Nephron (organoid): ENCODE measurements around the gene CA9.

Experiments used
- H3K27ac Mint-ChIP-seq, 3 experiments: 2 replicates each; pipeline ENCODE4 v1.8.0; 2020; ENCODE audit warnings: mixed read lengths in 3 of 3, mild to moderate bottlenecking in 2 of 3, moderate library complexity in 1 of 3
- H3K27me3 Mint-ChIP-seq: 2 replicates; pipeline ENCODE4 v1.8.0; 2021; ENCODE audit warnings: low read depth, mild to moderate bottlenecking, moderate library complexity, mixed read lengths
- H3K36me3 Mint-ChIP-seq: 2 replicates; pipeline ENCODE4 v1.8.0; 2020; ENCODE audit warnings: low read depth, mixed read lengths
- H3K4me1 Mint-ChIP-seq: 2 replicates; pipeline ENCODE4 v1.8.0; 2020; ENCODE audit warnings: mixed read lengths
- H3K4me3 Mint-ChIP-seq, 3 experiments: 2 replicates each; pipeline ENCODE4 v1.8.0; 2020; ENCODE audit warnings: mild to moderate bottlenecking in 3 of 3, mixed read lengths in 3 of 3, moderate library complexity in 2 of 3
- H3K9me3 Mint-ChIP-seq: 2 replicates; pipeline ENCODE4 v1.8.0; 2020; ENCODE audit warnings: mixed read lengths
- CTCF ChIP-seq, 3 experiments: fragments of 200-600 bp; sonication (generic); IDR thresholded peaks; one replicate each; pipeline ENCODE4 v1.5.0; 2021; ENCODE audit warnings: antibody characterized with exemption in 3 of 3; ENCODE audit not compliant: unreplicated experiment in 3 of 3

CA9 gene

GRCh38 chr9:35662437-35662836 is 11.3 kb upstream of the CA9 start:
- Mint-ChIP-seq H3K4me3 (peak overlapping the region; percentile 1 to 87 (median 37)), H3K4me1 (peaks cover 63% of the 10 kb centered on the region), H3K27me3 (peaks cover 5% of the 10 kb centered on the region), H3K27ac (peak overlapping the region in 2 of 3 experiments; percentile 58 to 73), H3K36me3 (peaks cover 28% of the 10 kb centered on the region), H3K9me3 (no peaks in the 10 kb centered on the region)
- TF ChIP-seq CTCF (IDR thresholded peaks at IDR 0.05; ENCODE audit: unreplicated experiment in 3 of 3): no peak

- Mint-ChIP-seq H3K27me3 (no peaks in the 10 kb centered on the region), H3K9me3 (no peaks in the 10 kb centered on the region), H3K36me3 (peaks cover 19% of the 10 kb centered on the region), H3K4me1 (peaks cover 63% of the 10 kb centered on the region), H3K4me3 (peak within 1 kb of the TSS; percentile 85 to 87 (median 87)), H3K27ac (peak within 1 kb of the TSS; percentile 78 to 89 (median 84))
- TF ChIP-seq CTCF (IDR thresholded peaks at IDR 0.05; ENCODE audit: unreplicated experiment in 3 of 3): peak in 2 of 3 experiments; percentile 18 to 38
Observed at GRCh38 chr9:35664531-35665470, 8.9 kb upstream of the CA9 start, which contains the start of gene ARHGEF39. Gene ARHGEF39, minus strand, starts transcription at chr9:35665195. Its CDS starts 26 bp downstream, at chr9:35665169.

- Mint-ChIP-seq H3K27me3 (no peaks in the 10 kb centered on the region), H3K36me3 (peaks cover 15% of the 10 kb centered on the region), H3K9me3 (no peaks in the 10 kb centered on the region), H3K27ac (peak overlapping the region; percentile 27 to 89 (median 84)), H3K4me1 (peaks cover 60% of the 10 kb centered on the region), H3K4me3 (peak overlapping the region; percentile 85 to 87 (median 87))
- TF ChIP-seq CTCF (IDR thresholded peaks at IDR 0.05; ENCODE audit: unreplicated experiment in 3 of 3): no peak
Observed at GRCh38 chr9:35665471-35665818, 8.3 kb upstream of the CA9 start.

GRCh38 chr9:35666045-35666444 is 7.7 kb upstream of the CA9 start:
- peak overlapping the region; percentile 78 to 85 (median 84) for H3K27ac Mint-ChIP-seq

GRCh38 chr9:35666549-35666948 is 7.2 kb upstream of the CA9 start:
- peak overlapping the region; percentile 78 to 85 (median 84) for H3K27ac Mint-ChIP-seq
- TF ChIP-seq CTCF (IDR thresholded peaks at IDR 0.05; ENCODE audit: unreplicated experiment in 3 of 3): no peak
- H3K4me1 Mint-ChIP-seq: peaks cover 53% of the 10 kb centered on the region
- peaks cover 8% of the 10 kb centered on the region for H3K36me3 Mint-ChIP-seq
- no peaks in the 10 kb centered on the region for H3K9me3 Mint-ChIP-seq
- H3K27me3 Mint-ChIP-seq: no peaks in the 10 kb centered on the region
- H3K4me3 Mint-ChIP-seq: peak overlapping the region in 2 of 3 experiments; percentile 17 to 87

More at GRCh38 chr9:35666045-35666444, 7.7 kb upstream of the CA9 start:
- Mint-ChIP-seq H3K9me3 (no peaks in the 10 kb centered on the region), H3K36me3 (peaks cover 9% of the 10 kb centered on the region), H3K4me1 (peaks cover 57% of the 10 kb centered on the region), H3K4me3 (peak overlapping the region; percentile 73 to 87 (median 85)), H3K27me3 (no peaks in the 10 kb centered on the region)
- TF ChIP-seq CTCF (IDR thresholded peaks at IDR 0.05; ENCODE audit: unreplicated experiment in 3 of 3): no peak
